AG09309 (cell line): Measurements from ENCODE around the gene FES.

ENCODE experiments used
- DNase-seq: peaks from one replicate; pipeline ENCODE4 v3.0.0-alpha.2; 2010; ENCODE audit warnings: low read depth
- H3K4me3 ChIP-seq: 2 replicates; pipeline ENCODE4 v1.5.1; 2011; ENCODE audit warnings: mild to moderate bottlenecking, low read depth, low read length, moderate library complexity; ENCODE audit not compliant: control insufficient read depth
- CTCF ChIP-seq: IDR thresholded peaks from 2 replicates; pipeline ENCODE4 v1.5.1; 2011; ENCODE audit warnings: mild to moderate bottlenecking, low read depth, low read length, inconsistent platforms; ENCODE audit not compliant: insufficient read depth, control insufficient read depth; ENCODE audit errors: missing control alignments

The FES gene

GRCh38 chr15:90883526-90883975 lies 753 bp upstream of the FES start:
- no peak for TF ChIP-seq CTCF
- no peak overlapping the region for H3K4me3 ChIP-seq

GRCh38 chr15:90884719-90885431 lies 571 bp downstream of the FES start:
- H3K4me3 ChIP-seq: peak overlapping the region; percentile 4

More at GRCh38 chr15:90883526-90883975, 753 bp upstream of the FES start:
- DNase-seq: no peak

GRCh38 chr15:90885432-90886290 lies 1.4 kb downstream of the FES start:
- DNase-seq: no peak
- H3K4me3 ChIP-seq: no peak overlapping the region
- TF ChIP-seq CTCF: peak; percentile 98

More at GRCh38 chr15:90884719-90885431, 571 bp downstream of the FES start:
- TF ChIP-seq CTCF: no peak
- no peak for DNase-seq

- no peak for TF ChIP-seq CTCF
- DNase-seq: no peak
- H3K4me3 ChIP-seq: no peak overlapping the region
Observed at GRCh38 chr15:90886291-90886614, 1.9 kb downstream of the FES start.

- TF ChIP-seq CTCF: no peak
- no peak for DNase-seq
- H3K4me3 ChIP-seq: no peak overlapping the region
Observed at GRCh38 chr15:90887037-90887481, 2.8 kb downstream of the FES start.

- H3K4me3 ChIP-seq: no peak overlapping the region
- no peak for DNase-seq
- no peak for TF ChIP-seq CTCF
Observed at GRCh38 chr15:90889313-90889730, 5.0 kb downstream of the FES start.
